Measurements from ENCODE around the gene CKAP4. TPM values are rescaled to one million over a fixed set of nuclear protein-coding genes. Genes with fewer than 3 reads are reported as not detected.

Gene CKAP4
- total and polyA plus RNA-seq, 2 donors = 40.8 to 93.3 TPM

GRCh38 chr12:106240821-106241220 is 7.0 kb downstream of the CKAP4 start:
- Histone ChIP-seq H3K4me3 (ENCODE audit: low read depth, low read length) (no peak overlapping the region), H3K36me3 (ENCODE audit: insufficient read depth) (no peaks in the 10 kb centered on the region), H3K27ac (ENCODE audit: low read depth) (no peak overlapping the region), H3K4me1 (ENCODE audit: insufficient read depth) (peaks cover 5% of the 10 kb centered on the region)
- DNase-seq (ENCODE audit: extremely low spot score) = no peak

DNA sequence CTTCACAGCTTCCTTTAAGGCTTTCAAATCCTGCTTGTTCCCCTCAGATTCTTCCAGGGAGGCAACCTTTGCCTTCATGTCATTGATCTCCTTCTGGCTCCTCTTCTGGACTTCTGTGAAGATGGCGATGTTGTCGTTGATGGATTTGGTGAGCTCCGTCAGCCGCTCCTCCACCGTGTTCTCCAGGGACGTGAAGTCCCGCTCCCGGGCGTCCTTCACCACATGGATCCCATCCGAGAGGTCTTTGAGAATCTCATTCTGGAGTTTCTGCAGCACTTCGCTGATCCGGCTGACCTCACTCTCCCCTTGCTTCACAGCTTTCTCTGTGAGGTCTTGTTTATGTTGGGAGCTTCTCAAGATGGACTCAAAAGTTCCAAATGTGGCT is 7.9 kb downstream of the CKAP4 start:
- DNase-seq (ENCODE audit: extremely low spot score) = no peak
- Histone ChIP-seq H3K36me3 (ENCODE audit: insufficient read depth) (no peaks in the 10 kb centered on the region), H3K4me1 (ENCODE audit: insufficient read depth) (peaks cover 2% of the 10 kb centered on the region), H3K4me3 (ENCODE audit: low read depth, low read length) (no peak overlapping the region), H3K27ac (ENCODE audit: low read depth) (no peak overlapping the region)
- WGBS = 95% methylated on average over 12 of the region's 12 CpGs

GRCh38 chr12:106239241-106239950 is 8.4 kb downstream of the CKAP4 start:
- H3K4me3 ChIP-seq (ENCODE audit: low read depth, low read length) = no peak overlapping the region
- no peak for DNase-seq (ENCODE audit: extremely low spot score)
- no peak overlapping the region for H3K27ac ChIP-seq (ENCODE audit: low read depth)
- no peaks in the 10 kb centered on the region for H3K4me1 ChIP-seq (ENCODE audit: insufficient read depth)
- 92% methylated on average over 37 of the region's 37 CpGs for WGBS
- H3K36me3 ChIP-seq (ENCODE audit: insufficient read depth) = no peaks in the 10 kb centered on the region

- 72% methylated on average over 11 of the region's 11 CpGs for WGBS
- H3K27ac ChIP-seq (ENCODE audit: low read depth) = no peak overlapping the region
- no peak for DNase-seq (ENCODE audit: extremely low spot score)
- H3K4me3 ChIP-seq (ENCODE audit: low read depth, low read length) = no peak overlapping the region
- H3K36me3 ChIP-seq (ENCODE audit: insufficient read depth) = no peaks in the 10 kb centered on the region
- no peaks in the 10 kb centered on the region for H3K4me1 ChIP-seq (ENCODE audit: insufficient read depth)
These were observed 9.7 kb downstream of the CKAP4 start for GRCh38 chr12:106238146-106238545.

- WGBS = 88% methylated on average over 1 of the region's 1 CpG
These were observed 12.1 kb downstream of the CKAP4 start for GRCh38 chr12:106235770-106236169.

GRCh38 chr12:106234449-106234848 is 13.4 kb downstream of the CKAP4 start:
- no peak overlapping the region for H3K4me3 ChIP-seq (ENCODE audit: low read depth, low read length)
- WGBS = 70% methylated on average over 3 of the region's 3 CpGs
- no peak for DNase-seq (ENCODE audit: extremely low spot score)

More at GRCh38 chr12:106235770-106236169, 12.1 kb downstream of the CKAP4 start:
- DNase-seq (ENCODE audit: extremely low spot score) = no peak
- H3K27ac ChIP-seq (ENCODE audit: low read depth) = no peak overlapping the region
- H3K4me1 ChIP-seq (ENCODE audit: insufficient read depth) = no peaks in the 10 kb centered on the region
- H3K4me3 ChIP-seq (ENCODE audit: low read depth, low read length) = no peak overlapping the region
- no peaks in the 10 kb centered on the region for H3K36me3 ChIP-seq (ENCODE audit: insufficient read depth)

DNA sequence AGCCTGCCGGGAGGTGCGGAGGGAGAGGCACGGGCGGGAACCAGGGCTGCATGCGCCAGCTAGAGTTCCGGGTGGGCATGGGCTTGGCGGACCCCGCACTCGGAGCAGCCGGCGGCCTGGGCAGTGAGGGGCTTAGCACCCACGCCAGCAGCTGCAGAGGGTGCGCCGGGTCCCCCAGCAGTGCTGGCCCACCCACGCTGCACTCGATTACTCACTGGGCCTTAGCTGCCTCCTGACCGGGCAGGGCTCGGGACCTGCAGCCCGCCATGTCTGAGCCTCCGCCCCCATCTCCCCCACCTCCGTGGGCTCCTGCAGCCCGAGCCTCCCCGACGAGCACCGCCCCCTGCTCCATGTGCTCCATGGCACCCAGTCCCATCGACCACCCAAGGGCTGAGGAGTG is 14.8 kb downstream of the CKAP4 start:
- no peaks in the 10 kb centered on the region for H3K36me3 ChIP-seq (ENCODE audit: insufficient read depth)
- no peak overlapping the region for H3K4me3 ChIP-seq (ENCODE audit: low read depth, low read length)
- H3K4me1 ChIP-seq (ENCODE audit: insufficient read depth) = no peaks in the 10 kb centered on the region
- WGBS = 93% methylated on average over 26 of the region's 26 CpGs
- DNase-seq (ENCODE audit: extremely low spot score) = no peak
- no peak overlapping the region for H3K27ac ChIP-seq (ENCODE audit: low read depth)

More at GRCh38 chr12:106234449-106234848, 13.4 kb downstream of the CKAP4 start:
- Histone ChIP-seq H3K4me1 (ENCODE audit: insufficient read depth) (no peaks in the 10 kb centered on the region), H3K36me3 (ENCODE audit: insufficient read depth) (no peaks in the 10 kb centered on the region), H3K27ac (ENCODE audit: low read depth) (no peak overlapping the region)

GRCh38 chr12:106229036-106229591 is 18.7 kb downstream of the CKAP4 start:
- Histone ChIP-seq H3K4me3 (ENCODE audit: low read depth, low read length) (no peak overlapping the region), H3K27ac (ENCODE audit: low read depth) (no peak overlapping the region), H3K36me3 (ENCODE audit: insufficient read depth) (no peaks in the 10 kb centered on the region), H3K4me1 (ENCODE audit: insufficient read depth) (no peaks in the 10 kb centered on the region)
- no peak for DNase-seq (ENCODE audit: extremely low spot score)
- WGBS = 88% methylated on average over 12 of the region's 12 CpGs

GRCh38 chr12:106228320-106228710 is 19.5 kb downstream of the CKAP4 start:
- DNase-seq (ENCODE audit: extremely low spot score) = no peak
- Histone ChIP-seq H3K4me3 (ENCODE audit: low read depth, low read length) (no peak overlapping the region), H3K27ac (ENCODE audit: low read depth) (no peak overlapping the region), H3K4me1 (ENCODE audit: insufficient read depth) (no peaks in the 10 kb centered on the region), H3K36me3 (ENCODE audit: insufficient read depth) (no peaks in the 10 kb centered on the region)
- whole genome bisulfite sequencing = 81% methylated on average over 7 of the region's 7 CpGs

DNA sequence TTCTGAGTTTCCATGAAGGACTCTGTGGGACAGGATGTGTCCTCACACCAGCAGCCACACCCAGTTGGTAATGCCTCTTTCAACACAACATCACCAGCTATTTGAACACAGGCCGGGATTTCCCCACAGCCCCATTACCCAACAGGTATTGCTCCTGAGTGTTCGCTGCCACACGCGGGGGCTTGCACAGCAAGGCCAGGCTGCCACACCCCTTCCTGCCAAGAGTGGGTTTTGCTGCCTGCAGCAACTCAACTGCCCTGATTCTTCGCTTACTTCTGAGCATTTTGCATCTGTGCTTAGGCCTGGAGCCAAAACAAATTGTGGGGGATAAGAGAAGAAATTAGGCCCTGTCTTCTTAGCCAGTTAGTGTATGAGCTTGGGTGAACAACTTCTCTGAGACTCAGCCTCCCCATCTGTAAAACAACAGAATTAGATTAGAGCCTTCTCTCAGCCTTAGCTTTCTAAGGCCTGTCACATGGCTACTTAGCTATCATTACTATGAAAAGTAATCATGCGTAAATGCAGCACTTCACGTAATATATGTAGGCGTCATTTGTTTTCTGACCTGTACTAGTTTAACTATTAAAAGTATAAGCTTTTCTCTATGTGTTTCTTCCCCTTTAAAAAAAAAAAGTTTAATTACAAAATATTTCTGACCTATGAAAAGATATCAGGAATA is 20.0 kb downstream of the CKAP4 start:
- Histone ChIP-seq H3K4me3 (ENCODE audit: low read depth, low read length) (no peak overlapping the region), H3K27ac (ENCODE audit: low read depth) (no peak overlapping the region), H3K4me1 (ENCODE audit: insufficient read depth) (no peaks in the 10 kb centered on the region), H3K36me3 (ENCODE audit: insufficient read depth) (no peaks in the 10 kb centered on the region)
- 81% methylated on average over 8 of the region's 8 CpGs for whole genome bisulfite sequencing
- DNase-seq (ENCODE audit: extremely low spot score) = no peak

DNA sequence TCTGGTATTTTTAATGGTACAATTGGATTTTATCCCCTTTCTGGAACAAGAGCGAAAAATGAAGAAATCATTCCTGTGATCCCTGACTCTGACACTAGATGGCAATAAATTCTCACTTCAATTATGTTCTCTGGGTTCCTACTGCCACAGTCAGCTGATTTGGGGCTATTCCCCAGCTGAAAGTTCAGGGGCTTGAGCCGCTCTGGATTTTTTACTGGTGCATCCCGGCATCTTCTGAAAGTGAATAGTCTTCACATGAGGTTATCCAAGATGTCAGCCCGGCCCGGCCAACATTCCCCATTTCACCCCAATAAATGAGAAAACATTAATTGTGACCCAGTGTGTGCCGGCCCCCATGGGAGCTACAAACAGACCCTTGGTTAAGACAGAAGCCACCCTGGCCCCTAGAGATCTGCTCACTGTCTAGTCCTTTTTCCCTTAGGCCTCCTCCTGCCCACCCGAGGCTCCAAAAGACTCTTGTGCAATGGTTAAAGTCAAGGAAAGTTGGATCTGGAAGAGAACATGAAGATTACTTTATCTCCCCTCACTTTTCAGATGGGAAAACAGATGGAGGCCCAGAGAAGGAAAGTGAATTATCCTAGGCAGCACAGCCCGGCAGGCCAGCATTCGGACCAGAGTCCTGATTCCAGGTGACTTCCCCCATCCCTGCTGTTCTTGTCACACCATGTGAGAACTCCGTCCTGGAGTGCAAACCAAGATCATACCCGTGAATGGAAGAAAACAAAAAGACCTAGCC is 20.8 kb downstream of the CKAP4 start:
- Histone ChIP-seq H3K27ac (ENCODE audit: low read depth) (no peak overlapping the region), H3K4me1 (ENCODE audit: insufficient read depth) (no peaks in the 10 kb centered on the region), H3K4me3 (ENCODE audit: low read depth, low read length) (no peak overlapping the region), H3K36me3 (ENCODE audit: insufficient read depth) (no peaks in the 10 kb centered on the region)
- DNase-seq (ENCODE audit: extremely low spot score) = no peak
- 50% methylated on average over 11 of the region's 11 CpGs for WGBS

- 41% methylated on average over 4 of the region's 4 CpGs for WGBS
- no peak for DNase-seq (ENCODE audit: extremely low spot score)
- no peak overlapping the region for H3K4me3 ChIP-seq (ENCODE audit: low read depth, low read length)
- H3K36me3 ChIP-seq (ENCODE audit: insufficient read depth) = no peaks in the 10 kb centered on the region
- H3K27ac ChIP-seq (ENCODE audit: low read depth) = no peak overlapping the region
- H3K4me1 ChIP-seq (ENCODE audit: insufficient read depth) = no peaks in the 10 kb centered on the region
These were observed 23.5 kb downstream of the CKAP4 start for GRCh38 chr12:106224355-106224706.

GRCh38 chr12:106223485-106224354 is 24.1 kb downstream of the CKAP4 start:
- 36% methylated on average over 9 of the region's 9 CpGs for WGBS
- Histone ChIP-seq H3K27ac (ENCODE audit: low read depth) (no peak overlapping the region), H3K4me3 (ENCODE audit: low read depth, low read length) (no peak overlapping the region), H3K36me3 (ENCODE audit: insufficient read depth) (no peaks in the 10 kb centered on the region), H3K4me1 (ENCODE audit: insufficient read depth) (no peaks in the 10 kb centered on the region)
- DNase-seq (ENCODE audit: extremely low spot score) = no peak

All from urinary bladder (tissue), 4 donors.